Tibial nerve (tissue), 3 donors: ENCODE results near the gene GLRX.

Experiments used
- CTCF ChIP-seq, 5 experiments: fragments of 200-600 bp in 3 of 5; fragments of 450-650 bp in 2 of 5; sonication (generic) in 3 of 5; IDR thresholded peaks; one replicate each; pipeline ENCODE4 v1.5.1; 2016 to 2019; ENCODE audit warnings: antibody characterized with exemption in 5 of 5, mild to moderate bottlenecking in 3 of 5, moderate library complexity in 2 of 5
- POLR2A ChIP-seq, 2 donors: fragments of 450-650 bp; IDR thresholded peaks; one replicate each; pipeline ENCODE4 v1.6.1; 2017; ENCODE audit warnings: antibody characterized with exemption in 2 of 2, mild to moderate bottlenecking in 2 of 2, moderate library complexity in 2 of 2

- no peak for TF ChIP-seq CTCF (IDR thresholded peaks at IDR 0.05)
- TF ChIP-seq POLR2A (IDR thresholded peaks at IDR 0.05) = no peak
These were observed 49.0 kb downstream of the GLRX start for GRCh38 chr5:95773335-95774059.
